GM12864 (cell line): ENCODE data around the gene PNKD.
A peak's percentile ranks its signal among the peaks of the same experiment; 100 is the strongest.

Source experiments
- DNase-seq: peaks from one replicate; pipeline ENCODE4 v3.0.0-alpha.2; 2011; ENCODE audit warnings: low read depth
- H3K4me3 ChIP-seq: 2 replicates; pipeline ENCODE4 v1.5.1; 2011; ENCODE audit warnings: mild to moderate bottlenecking, low read depth, low read length, control low read depth
- TF ChIP-seq, protein P1 (sequence below): IDR thresholded peaks from 2 replicates; pipeline ENCODE4 v1.5.1; 2011; ENCODE audit warnings: low read depth, mild to moderate bottlenecking, moderate library complexity, low read length, control low read depth, inconsistent platforms; ENCODE audit errors: missing control alignments

Gene PNKD

DNA sequence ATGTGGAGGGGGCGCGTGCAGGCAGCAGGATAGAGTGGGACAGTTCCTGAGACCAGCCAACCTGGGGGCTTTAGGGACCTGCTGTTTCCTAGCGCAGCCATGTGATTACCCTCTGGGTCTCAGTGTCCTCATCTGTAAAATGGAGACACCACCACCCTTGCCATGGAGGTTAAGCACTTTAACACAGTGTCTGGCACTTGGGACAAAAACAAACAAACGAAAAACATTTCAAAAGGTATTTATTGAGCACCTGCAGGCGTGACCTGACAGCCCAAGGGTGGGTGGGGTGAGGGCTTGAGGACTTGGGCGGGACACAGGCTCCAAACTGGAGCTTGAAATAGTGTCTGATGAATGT lies 124.7 kb downstream of the PNKD start:
- no peak overlapping the region for H3K4me3 ChIP-seq
- TF ChIP-seq, protein P1, sequence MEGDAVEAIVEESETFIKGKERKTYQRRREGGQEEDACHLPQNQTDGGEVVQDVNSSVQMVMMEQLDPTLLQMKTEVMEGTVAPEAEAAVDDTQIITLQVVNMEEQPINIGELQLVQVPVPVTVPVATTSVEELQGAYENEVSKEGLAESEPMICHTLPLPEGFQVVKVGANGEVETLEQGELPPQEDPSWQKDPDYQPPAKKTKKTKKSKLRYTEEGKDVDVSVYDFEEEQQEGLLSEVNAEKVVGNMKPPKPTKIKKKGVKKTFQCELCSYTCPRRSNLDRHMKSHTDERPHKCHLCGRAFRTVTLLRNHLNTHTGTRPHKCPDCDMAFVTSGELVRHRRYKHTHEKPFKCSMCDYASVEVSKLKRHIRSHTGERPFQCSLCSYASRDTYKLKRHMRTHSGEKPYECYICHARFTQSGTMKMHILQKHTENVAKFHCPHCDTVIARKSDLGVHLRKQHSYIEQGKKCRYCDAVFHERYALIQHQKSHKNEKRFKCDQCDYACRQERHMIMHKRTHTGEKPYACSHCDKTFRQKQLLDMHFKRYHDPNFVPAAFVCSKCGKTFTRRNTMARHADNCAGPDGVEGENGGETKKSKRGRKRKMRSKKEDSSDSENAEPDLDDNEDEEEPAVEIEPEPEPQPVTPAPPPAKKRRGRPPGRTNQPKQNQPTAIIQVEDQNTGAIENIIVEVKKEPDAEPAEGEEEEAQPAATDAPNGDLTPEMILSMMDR: no peak
- no peak for DNase-seq

DNA sequence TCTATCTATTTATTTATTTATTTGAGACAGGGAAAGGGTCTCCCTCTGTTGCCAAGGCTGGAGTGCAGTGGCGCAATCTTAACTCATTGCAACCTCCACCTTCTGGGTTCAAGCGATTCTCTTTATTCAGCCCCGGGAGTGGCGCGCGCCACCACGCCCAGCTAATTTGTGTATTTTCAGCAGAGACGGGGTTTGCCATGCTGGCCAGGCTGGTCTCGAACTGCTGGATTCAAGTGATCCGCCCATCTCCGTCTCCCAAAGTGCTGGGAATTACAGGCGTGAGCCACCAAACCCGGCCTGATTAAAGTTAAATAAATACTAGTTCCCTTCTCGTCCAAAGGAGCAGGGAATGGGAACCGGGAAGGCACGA lies 125.1 kb downstream of the PNKD start:
- TF ChIP-seq, protein P1: no peak
- H3K4me3 ChIP-seq: peak overlapping the region; percentile 35
- DNase-seq: no peak

DNA sequence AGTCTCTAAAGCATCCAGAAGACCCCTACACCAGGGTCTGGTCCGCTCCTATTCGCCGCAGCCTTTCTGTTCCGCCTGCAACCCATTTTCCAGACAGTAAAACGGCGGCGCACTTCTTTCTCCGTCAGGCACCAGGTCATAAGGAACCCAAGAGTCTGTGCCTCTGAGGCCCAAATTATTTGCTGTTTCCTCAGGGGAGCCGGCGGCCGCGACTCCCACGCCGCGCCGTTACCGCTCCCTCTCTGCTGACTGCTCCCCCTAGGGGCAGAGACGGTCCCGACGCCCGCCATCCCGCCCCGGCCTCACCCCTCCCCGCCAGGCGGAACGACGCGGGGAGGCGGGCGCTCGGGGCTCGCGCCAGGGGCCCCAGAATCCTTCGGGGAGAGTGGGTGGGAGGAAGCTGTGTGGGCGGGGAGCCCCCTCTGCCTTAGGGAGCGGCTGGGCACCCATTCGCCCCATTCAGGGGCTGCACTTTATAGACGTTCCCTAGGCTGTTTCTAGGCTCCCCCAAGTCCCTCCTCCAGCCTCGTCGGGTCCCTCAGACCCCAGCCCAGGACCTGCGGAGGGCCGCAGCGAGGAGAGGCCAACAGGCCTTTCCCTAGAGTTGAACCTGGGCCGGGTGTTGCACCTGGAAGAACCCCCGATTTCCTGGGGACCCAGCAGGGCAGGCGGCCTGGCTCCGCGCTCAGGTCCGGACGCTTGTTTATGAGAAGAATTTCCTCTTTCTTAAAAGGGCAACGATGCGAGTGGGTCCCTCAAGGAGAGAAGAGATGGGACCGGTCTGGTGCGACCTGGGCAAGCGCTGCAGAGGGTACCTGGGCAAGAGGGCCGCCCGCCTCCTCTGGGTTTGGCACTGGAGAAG lies 125.7 kb downstream of the PNKD start:
- TF ChIP-seq, protein P1: peak; percentile 77
- H3K4me3 ChIP-seq: peak overlapping the region; percentile 83
- peak; percentile 95 for DNase-seq
